ENCODE data around the gene CTNNBL1.

GRCh38 chr20:37877832-37878772, 184.3 kb downstream of the CTNNBL1 start:
- TF ChIP-seq, protein P1, sequence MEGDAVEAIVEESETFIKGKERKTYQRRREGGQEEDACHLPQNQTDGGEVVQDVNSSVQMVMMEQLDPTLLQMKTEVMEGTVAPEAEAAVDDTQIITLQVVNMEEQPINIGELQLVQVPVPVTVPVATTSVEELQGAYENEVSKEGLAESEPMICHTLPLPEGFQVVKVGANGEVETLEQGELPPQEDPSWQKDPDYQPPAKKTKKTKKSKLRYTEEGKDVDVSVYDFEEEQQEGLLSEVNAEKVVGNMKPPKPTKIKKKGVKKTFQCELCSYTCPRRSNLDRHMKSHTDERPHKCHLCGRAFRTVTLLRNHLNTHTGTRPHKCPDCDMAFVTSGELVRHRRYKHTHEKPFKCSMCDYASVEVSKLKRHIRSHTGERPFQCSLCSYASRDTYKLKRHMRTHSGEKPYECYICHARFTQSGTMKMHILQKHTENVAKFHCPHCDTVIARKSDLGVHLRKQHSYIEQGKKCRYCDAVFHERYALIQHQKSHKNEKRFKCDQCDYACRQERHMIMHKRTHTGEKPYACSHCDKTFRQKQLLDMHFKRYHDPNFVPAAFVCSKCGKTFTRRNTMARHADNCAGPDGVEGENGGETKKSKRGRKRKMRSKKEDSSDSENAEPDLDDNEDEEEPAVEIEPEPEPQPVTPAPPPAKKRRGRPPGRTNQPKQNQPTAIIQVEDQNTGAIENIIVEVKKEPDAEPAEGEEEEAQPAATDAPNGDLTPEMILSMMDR (IDR thresholded peaks at IDR 0.05) = no peak
- TF ChIP-seq EP300 (IDR thresholded peaks at IDR 0.05) (no peak), POLR2A (IDR thresholded peaks at IDR 0.05) (no peak)
